T47D (cell line): ENCODE measurements around the gene TMEM191B.
"Not testable (repeated sequence)": the region's sequence is repeated elsewhere in the genome, so short reads cannot be mapped to it uniquely, and the experiment has no call there.

ENCODE experiments used
- DNase-seq, 2 experiments: peaks; one replicate each; pipeline versions ENCODE4 v3.0.0 to v3.0.0-alpha.2; 2011 to 2012; ENCODE audit warnings: low read depth in 1 of 2, low spot score in 1 of 2
- in situ Hi-C: cut with HindIII; loops from 2 replicates; pipeline ENCODE4 v1.10.0; 2016; ENCODE audit warnings: low sequenced_read_pairs, low pct_unique_long_range_greater_than_20kb

TMEM191B gene

GRCh38 chr22:18552839-18553597 is 25.4 kb downstream of the TMEM191B start:
- in situ Hi-C loops, result not testable (repeated sequence)

GRCh38 chr22:18554280-18555256 is 27.0 kb downstream of the TMEM191B start:
- in situ Hi-C loops, DNase-seq: not testable (repeated sequence)

More at GRCh38 chr22:18552839-18553597, 25.4 kb downstream of the TMEM191B start:
- DNase-seq, result not testable (repeated sequence)

DNA sequence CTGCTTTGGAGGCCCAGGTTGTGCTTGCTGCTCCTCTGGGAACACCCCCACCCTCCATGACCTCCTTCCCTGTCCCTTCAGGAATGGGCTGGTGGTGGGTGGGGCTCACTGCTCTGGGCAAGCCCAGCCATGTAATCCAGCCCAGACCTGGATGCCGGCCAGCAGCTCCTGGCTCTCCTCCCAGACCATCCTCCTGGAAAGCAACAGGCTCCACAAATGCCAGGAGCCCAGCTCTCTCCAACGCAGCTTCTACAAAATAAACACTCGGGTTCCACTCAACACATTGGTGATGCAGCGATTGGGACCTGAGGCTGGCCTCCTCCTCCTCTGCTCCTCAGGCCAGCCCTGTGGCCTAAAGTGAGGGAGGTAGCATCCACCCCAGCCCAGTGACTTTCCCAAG is 30.9 kb downstream of the TMEM191B start:
- DNase-seq, in situ Hi-C loops: not testable (repeated sequence)

DNA sequence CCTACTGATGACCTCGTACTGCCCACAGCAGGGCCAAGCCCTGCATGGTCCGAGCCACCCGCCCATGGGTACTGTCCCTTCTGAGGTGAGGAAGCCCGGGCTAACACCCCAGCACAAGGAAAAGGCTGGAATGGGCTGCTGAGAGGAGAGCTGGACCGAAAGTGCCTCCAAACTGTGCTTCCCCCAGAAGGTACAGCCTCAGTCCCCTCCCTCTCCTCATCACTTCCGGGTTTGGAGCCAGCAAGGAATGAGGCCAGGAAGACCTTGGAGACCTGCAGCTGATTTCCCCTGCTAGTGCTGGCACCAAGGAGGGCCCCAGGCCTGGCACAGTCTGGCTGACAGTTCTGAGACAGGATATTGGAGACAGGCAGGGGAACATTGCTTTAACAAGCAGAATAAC is 31.3 kb downstream of the TMEM191B start:
- in situ Hi-C loops, DNase-seq: not testable (repeated sequence)

- in situ Hi-C loops, result not testable (repeated sequence)
These were observed 32.7 kb downstream of the TMEM191B start for GRCh38 chr22:18560099-18560974.

GRCh38 chr22:18570509-18571246 is 43.1 kb downstream of the TMEM191B start:
- in situ Hi-C loops, DNase-seq: not testable (repeated sequence)

More at GRCh38 chr22:18560099-18560974, 32.7 kb downstream of the TMEM191B start:
- DNase-seq, result not testable (repeated sequence)

DNA sequence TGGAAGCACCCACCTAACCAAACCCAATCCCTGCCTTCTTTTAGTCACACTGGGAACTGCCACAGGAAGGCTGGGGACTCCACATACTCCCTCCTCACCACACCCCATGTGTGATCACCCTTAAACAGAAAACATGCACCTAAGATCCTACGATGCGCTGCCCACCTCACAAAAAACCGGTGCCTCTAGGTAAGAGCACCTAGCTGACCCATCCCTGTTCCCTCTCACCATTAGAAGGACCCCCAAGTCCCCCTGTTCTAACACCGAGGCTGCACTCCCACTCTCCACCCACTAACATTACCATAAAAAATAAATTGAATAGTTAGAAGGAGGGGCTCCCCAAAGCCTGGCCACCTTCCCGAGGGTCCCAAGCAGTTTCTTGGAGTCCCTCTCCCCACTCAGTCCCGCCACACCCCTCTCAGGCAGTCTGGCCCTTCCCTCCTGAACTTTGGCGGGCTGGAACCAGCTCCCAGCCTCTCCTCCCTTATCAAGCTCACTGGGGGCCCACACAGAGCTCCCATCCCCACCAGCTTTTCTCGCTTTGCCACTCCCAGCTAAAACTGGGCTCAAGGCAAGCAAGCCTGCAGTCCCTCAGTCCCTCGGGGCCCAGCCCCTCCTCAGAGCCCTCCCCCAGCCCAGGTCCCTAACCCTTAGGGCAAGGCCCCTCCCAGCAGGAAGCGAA is 46.0 kb downstream of the TMEM191B start:
- DNase-seq, in situ Hi-C loops: not testable (repeated sequence)

DNA sequence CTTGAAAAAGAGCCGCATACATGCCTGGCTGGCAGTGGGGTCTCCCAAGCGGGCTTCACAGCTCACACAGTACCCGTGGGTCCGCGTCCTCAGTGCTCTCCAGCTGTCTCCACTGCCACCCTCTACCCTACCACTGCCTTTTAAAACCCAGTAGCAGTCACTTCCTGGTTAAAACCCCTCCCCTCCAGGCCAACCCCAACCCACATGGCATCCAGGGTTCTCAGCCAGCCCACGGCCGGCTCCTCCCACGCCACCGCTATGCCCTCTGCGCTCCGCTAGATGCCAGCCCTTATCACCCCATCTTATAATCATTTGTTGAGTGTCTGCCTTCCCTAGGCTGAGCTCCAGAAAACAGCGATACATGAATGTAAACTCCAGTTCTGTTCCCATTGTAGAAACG is 47.0 kb downstream of the TMEM191B start:
- DNase-seq, in situ Hi-C loops: not testable (repeated sequence)

DNA sequence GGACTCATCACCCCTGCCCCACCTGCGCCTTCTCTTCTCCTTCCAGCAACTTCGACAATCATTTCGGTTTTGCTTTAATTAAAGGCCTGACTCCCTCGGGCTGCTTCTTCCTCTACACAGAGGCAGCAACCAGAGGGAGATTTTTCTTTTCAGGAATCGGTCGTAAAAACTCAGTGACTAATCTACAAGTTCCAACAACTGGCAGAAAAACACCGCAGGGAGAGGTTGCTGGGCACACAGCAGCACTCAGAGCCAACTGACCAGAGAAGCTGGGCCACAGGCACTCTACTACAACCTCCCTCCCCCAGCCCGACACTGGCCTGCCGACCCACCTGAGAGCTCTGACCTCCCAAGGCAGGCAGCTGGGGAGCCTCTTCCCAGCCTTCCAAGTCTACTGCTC is 48.1 kb downstream of the TMEM191B start:
- in situ Hi-C loops, DNase-seq: not testable (repeated sequence)

DNA sequence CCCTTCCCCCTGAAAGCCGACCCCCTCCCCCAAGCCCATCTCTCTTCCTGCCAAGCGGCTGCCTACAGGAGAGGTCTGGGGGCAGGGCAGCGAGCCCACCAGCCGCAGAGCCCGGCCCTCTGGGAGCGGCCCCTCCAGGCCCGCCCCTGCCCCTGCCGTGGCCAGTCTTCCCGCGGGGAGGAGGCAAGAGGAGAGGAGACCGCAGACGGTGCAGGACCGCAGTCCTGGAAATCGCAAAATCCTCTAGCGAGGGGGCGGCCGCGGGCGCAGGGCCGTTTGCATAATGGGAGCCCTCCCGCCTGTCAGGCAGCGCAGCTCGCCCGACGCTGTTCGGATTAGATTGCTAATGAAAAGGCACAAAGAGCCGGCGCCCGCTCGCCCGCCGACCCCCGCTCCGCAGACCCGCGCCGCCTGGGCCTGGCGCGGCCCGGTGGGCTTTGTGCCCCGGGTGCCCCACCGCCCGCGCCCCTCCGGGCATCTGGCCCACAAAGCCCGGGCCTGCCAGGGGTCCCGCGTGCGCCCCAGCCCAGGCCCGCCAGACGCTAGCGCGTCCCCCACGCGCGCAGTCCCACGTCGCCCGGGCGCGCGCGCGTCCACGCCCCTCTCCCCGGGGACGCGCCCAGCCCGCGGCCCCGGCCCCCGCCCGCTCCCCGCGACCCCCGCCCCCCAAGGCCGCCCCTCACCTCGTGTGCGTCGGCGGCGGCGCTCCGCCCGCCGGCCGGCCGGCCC is 49.7 kb downstream of the TMEM191B start:
- DNase-seq, in situ Hi-C loops: not testable (repeated sequence)

DNA sequence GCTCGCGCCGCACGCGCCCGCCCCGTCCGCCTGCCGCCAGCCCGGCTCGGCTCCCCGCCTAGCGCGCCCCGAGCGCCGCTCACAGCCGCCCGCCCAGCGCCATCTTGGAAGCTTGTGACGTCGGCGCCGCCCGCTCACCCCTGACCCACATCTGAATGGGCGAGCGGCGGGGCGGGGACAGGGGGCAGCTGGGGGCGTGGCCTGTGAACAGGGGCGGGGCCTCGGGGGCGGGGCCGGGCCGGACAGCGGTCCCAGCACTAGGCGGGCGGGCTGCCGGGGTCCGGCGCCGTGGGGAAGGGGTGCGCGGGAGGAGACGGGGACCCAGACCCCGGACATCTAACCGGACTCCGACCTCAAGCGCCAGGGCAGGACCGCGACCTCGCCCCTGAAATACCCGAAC is 50.2 kb downstream of the TMEM191B start:
- in situ Hi-C loops, DNase-seq: not testable (repeated sequence)
